Measurements from ENCODE around the gene KRTAP10-7.

DNA sequence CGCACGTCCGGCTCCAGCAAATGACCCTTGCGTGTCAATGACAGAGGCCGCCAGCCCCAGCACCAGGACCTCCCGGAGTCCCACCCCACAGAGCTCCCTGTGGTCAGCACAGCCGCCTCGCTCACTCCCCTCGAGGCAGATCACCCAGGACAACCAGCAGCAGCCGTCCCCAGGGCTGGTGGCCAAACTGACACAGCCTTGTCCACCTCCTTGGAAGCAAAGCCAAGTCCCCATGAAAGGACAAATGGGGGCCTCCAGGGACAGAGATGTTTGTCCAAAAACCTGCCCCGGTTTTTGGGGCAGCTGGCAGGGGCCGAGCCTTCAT is 38.9 kb downstream of the KRTAP10-7 start:
- TF ChIP-seq, protein P1, sequence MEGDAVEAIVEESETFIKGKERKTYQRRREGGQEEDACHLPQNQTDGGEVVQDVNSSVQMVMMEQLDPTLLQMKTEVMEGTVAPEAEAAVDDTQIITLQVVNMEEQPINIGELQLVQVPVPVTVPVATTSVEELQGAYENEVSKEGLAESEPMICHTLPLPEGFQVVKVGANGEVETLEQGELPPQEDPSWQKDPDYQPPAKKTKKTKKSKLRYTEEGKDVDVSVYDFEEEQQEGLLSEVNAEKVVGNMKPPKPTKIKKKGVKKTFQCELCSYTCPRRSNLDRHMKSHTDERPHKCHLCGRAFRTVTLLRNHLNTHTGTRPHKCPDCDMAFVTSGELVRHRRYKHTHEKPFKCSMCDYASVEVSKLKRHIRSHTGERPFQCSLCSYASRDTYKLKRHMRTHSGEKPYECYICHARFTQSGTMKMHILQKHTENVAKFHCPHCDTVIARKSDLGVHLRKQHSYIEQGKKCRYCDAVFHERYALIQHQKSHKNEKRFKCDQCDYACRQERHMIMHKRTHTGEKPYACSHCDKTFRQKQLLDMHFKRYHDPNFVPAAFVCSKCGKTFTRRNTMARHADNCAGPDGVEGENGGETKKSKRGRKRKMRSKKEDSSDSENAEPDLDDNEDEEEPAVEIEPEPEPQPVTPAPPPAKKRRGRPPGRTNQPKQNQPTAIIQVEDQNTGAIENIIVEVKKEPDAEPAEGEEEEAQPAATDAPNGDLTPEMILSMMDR (IDR thresholded peaks at IDR 0.05; ENCODE audit: insufficient read depth, low read depth, low read length), result no peak
- no peak for TF ChIP-seq EZH2 (IDR thresholded peaks at IDR 0.05; ENCODE audit: insufficient read depth, low read length)

All from astrocyte (in vitro differentiated cells and primary cell).